GM12878 (cell line): ENCODE results near the gene RBPMS2.

ENCODE experiments used
- CBFB ChIP-seq: IDR thresholded peaks from 2 replicates; pipeline ENCODE4 v1.6.1; 2016; ENCODE audit warnings: antibody characterized with exemption, low read depth
- NBN ChIP-seq: fragments of 450-650 bp; IDR thresholded peaks from 2 replicates; pipeline ENCODE4 v1.6.1; 2016
- PAX5 ChIP-seq: IDR thresholded peaks from 2 replicates; pipeline ENCODE4 v1.6.1; 2011; ENCODE audit warnings: low read depth, low read length, borderline replicate concordance
- RB1 ChIP-seq: fragments of 450-650 bp; formaldehyde crosslinking; IDR thresholded peaks from 2 replicates; pipeline ENCODE4 v1.6.1; 2017; ENCODE audit warnings: mild to moderate bottlenecking, borderline replicate concordance
- YBX1 ChIP-seq: fragments of 450-650 bp; IDR thresholded peaks from 2 replicates; pipeline ENCODE4 v1.6.1; 2016; ENCODE audit warnings: antibody characterized with exemption
- ZNF274 ChIP-seq: IDR thresholded peaks from one replicate; pipeline ENCODE4 v1.8.0; 2011; ENCODE audit not compliant: insufficient read length, insufficient read depth
- TF ChIP-seq, protein P1 (sequence below): IDR thresholded peaks from 2 replicates; pipeline ENCODE4 v1.6.1; 2011; ENCODE audit warnings: mild to moderate bottlenecking, low read depth, low read length, moderate library complexity; ENCODE audit not compliant: insufficient replicate concordance
- TF ChIP-seq, protein P2 (sequence below), 3 experiments: IDR thresholded peaks in 2 of 3; conservative IDR thresholded peaks in 1 of 3; 2 replicates each; pipeline ENCODE4 v1.5.1; 2011; ENCODE audit warnings: low read depth in 3 of 3, low read length in 3 of 3, mild to moderate bottlenecking in 3 of 3, control low read depth in 2 of 3, moderate library complexity in 2 of 3, inconsistent platforms in 1 of 3, mixed read lengths in 1 of 3; ENCODE audit not compliant: control insufficient read depth in 2 of 3, insufficient read depth in 1 of 3; ENCODE audit errors: extremely low read depth in 1 of 3
- TF ChIP-seq, protein P3 (sequence below): IDR thresholded peaks from 2 replicates; pipeline ENCODE4 v1.6.1; 2012; ENCODE audit warnings: mild to moderate bottlenecking, low read depth, low read length
- TF ChIP-seq, protein P4 (sequence below): fragments of 150-350 bp; IDR thresholded peaks from 2 replicates; pipeline ENCODE4 v1.6.1; 2014; ENCODE audit warnings: mild to moderate bottlenecking, low read depth, low read length

DNA sequence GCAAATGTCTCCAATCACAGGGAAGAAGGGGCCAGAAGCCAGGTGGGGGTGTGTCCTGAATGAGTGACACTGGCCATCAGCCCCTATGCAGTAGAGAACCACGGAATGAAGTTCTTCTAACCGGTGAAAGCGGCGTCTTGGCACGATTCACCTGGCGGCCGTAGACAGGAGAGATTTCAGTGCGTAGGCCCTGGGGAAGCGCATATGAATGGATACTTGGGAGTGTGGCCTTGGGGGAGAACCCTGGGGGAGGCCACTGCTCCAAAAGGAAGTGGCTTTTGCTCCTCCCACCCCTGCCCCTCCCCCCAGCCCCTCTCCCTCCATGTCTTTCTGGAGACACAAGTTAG is 43.6 kb downstream of the RBPMS2 start:
- TF ChIP-seq RB1 (no peak), CBFB (no peak), YBX1 (no peak), ZNF274 (no peak), PAX5 (no peak), NBN (no peak)
- TF ChIP-seq, protein P1, sequence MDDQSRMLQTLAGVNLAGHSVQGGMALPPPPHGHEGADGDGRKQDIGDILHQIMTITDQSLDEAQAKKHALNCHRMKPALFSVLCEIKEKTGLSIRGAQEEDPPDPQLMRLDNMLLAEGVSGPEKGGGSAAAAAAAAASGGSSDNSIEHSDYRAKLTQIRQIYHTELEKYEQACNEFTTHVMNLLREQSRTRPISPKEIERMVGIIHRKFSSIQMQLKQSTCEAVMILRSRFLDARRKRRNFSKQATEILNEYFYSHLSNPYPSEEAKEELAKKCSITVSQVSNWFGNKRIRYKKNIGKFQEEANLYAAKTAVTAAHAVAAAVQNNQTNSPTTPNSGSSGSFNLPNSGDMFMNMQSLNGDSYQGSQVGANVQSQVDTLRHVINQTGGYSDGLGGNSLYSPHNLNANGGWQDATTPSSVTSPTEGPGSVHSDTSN: no peak
- TF ChIP-seq, protein P2, sequence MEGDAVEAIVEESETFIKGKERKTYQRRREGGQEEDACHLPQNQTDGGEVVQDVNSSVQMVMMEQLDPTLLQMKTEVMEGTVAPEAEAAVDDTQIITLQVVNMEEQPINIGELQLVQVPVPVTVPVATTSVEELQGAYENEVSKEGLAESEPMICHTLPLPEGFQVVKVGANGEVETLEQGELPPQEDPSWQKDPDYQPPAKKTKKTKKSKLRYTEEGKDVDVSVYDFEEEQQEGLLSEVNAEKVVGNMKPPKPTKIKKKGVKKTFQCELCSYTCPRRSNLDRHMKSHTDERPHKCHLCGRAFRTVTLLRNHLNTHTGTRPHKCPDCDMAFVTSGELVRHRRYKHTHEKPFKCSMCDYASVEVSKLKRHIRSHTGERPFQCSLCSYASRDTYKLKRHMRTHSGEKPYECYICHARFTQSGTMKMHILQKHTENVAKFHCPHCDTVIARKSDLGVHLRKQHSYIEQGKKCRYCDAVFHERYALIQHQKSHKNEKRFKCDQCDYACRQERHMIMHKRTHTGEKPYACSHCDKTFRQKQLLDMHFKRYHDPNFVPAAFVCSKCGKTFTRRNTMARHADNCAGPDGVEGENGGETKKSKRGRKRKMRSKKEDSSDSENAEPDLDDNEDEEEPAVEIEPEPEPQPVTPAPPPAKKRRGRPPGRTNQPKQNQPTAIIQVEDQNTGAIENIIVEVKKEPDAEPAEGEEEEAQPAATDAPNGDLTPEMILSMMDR (IDR thresholded peaks at IDR 0.05 in 2 of 3, conservative IDR thresholded peaks at IDR 0.05 in 1 of 3; ENCODE audit: control insufficient read depth in 2 of 3, extremely low read depth in 1 of 3, insufficient read depth in 1 of 3, low read depth in 3 of 3, low read length in 3 of 3): no peak
- TF ChIP-seq, protein P3, sequence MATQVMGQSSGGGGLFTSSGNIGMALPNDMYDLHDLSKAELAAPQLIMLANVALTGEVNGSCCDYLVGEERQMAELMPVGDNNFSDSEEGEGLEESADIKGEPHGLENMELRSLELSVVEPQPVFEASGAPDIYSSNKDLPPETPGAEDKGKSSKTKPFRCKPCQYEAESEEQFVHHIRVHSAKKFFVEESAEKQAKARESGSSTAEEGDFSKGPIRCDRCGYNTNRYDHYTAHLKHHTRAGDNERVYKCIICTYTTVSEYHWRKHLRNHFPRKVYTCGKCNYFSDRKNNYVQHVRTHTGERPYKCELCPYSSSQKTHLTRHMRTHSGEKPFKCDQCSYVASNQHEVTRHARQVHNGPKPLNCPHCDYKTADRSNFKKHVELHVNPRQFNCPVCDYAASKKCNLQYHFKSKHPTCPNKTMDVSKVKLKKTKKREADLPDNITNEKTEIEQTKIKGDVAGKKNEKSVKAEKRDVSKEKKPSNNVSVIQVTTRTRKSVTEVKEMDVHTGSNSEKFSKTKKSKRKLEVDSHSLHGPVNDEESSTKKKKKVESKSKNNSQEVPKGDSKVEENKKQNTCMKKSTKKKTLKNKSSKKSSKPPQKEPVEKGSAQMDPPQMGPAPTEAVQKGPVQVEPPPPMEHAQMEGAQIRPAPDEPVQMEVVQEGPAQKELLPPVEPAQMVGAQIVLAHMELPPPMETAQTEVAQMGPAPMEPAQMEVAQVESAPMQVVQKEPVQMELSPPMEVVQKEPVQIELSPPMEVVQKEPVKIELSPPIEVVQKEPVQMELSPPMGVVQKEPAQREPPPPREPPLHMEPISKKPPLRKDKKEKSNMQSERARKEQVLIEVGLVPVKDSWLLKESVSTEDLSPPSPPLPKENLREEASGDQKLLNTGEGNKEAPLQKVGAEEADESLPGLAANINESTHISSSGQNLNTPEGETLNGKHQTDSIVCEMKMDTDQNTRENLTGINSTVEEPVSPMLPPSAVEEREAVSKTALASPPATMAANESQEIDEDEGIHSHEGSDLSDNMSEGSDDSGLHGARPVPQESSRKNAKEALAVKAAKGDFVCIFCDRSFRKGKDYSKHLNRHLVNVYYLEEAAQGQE: no peak
- TF ChIP-seq, protein P4, sequence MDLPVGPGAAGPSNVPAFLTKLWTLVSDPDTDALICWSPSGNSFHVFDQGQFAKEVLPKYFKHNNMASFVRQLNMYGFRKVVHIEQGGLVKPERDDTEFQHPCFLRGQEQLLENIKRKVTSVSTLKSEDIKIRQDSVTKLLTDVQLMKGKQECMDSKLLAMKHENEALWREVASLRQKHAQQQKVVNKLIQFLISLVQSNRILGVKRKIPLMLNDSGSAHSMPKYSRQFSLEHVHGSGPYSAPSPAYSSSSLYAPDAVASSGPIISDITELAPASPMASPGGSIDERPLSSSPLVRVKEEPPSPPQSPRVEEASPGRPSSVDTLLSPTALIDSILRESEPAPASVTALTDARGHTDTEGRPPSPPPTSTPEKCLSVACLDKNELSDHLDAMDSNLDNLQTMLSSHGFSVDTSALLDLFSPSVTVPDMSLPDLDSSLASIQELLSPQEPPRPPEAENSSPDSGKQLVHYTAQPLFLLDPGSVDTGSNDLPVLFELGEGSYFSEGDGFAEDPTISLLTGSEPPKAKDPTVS: no peak
